NCI-H774 (cell line): ENCODE results near the gene QKI.
"Not testable (repeated sequence)": the region's sequence is repeated elsewhere in the genome, so short reads cannot be mapped to it uniquely, and the experiment has no call there.

ENCODE experiments used
- DNase-seq: peaks from one replicate; lab custom pipeline; 2025; lab: John Stamatoyannopoulos, UW

The QKI gene

DNA sequence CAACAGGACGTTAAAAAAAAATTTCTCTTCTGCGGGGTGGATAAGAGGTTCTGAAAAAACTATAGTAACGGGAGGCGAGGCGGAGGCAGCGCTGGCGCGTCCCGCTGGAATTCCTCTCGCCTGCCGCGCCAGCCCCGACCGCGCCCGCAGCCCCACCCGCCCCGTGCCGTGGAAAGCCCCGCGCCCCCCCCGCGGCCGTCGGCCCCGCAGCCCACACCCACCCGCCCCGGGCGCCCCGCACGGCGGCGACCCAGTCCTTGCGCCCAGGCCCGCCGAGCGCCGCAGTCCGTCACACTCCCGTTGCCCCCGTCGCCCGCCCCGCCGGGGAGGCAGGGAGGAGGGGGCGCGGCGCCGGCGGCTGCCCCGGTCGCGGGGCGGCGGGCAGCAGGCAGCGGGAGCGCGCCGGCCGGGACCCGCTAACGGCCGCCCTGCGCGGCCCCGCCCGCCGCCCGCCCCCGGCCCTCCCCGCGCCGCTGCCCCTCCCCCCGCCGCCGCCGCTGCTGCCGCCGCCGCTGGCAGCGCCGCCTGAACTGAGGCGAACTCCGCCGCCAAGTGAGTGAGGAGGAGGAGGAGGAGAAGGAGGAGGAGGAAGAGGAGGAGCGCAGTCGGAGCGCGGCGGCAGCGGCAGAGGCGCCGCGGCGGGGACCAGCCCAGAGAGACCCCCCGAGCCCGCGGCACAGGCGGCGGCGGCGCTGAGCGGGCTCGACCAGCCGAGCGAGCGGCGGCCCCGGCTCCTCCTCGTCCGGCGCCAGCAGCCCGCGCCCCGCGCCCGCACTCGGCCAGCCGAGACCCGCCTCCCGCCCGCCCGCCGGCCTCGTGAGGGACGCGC is at the start of gene QKI:
TSS of gene QKI (plus strand) at position 602 of the 829 bp plus-strand sequence. CDS start 476 bp downstream, outside the sequence.
- peak; percentile 82 for DNase-seq

DNA sequence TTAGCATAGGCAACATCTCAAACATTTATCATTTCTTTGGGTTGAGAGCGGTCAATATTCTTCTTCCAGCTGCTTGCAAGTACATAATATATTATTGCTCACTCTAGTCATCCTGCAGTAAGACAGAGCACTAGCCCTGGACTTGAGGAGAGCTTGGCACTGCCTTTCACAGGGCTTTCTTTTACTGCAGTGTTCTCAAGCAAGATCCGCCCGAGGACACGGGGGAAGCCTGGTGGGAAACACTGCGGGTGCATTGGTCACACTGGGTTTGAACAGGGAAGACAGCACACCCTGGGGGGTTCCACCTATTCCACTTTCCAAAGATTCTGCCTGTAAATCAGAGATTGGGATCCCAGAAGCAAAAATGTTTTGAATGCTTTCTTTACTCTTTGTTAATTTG is 48.2 kb upstream of the QKI start:
- DNase-seq: no peak

DNA sequence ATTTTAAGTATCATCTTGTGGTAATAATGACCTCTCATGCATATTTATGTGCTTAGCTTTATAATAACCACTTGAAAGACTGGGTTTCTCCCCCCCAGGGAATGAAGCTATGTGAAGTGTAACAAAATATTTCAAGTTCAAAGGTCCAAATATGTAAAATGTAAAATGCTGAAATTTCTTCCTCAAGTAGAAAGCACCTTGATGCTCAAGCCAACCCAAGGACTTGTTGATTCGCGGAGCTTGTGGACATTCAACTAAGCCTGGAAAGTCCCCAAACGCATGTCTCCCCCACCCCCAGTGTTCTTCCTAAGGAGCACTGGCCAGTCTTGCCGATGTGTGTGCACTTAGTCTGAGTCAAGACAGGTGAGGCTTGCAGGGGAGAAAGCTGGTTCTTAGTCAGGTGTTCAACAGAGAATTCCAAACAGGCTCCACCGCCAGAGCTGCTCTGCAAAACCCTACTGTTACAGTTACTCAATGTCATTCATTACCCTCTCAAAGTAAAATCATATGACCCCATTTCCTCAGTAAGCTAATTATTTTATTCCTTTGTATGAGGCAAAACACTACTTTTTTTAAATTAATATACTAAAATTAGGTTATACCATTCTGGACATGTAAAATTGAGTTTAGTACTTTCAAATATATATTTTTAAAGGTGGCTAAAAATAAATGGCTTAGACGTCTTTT is 46.9 kb upstream of the QKI start:
- DNase-seq: no peak

DNA sequence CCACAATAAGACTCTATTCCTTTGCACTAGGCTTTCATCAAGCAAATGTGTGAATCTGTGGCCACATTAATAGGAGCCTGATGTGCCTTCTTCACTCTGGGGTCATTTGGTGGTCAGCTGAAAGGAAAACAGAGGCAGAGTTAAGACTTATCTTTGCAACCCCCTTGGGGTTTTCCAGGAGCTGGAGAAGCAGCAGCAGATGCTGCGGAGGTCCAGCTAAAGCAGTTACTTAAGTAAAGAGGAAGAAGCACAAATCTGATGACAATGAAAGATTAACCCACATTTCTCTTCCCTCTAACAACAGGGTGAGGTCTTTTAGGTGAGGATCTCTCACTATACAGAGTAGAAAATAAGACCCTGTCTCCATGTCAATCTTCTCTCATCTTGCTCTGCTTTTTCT is 45.4 kb upstream of the QKI start:
- DNase-seq: no peak

DNA sequence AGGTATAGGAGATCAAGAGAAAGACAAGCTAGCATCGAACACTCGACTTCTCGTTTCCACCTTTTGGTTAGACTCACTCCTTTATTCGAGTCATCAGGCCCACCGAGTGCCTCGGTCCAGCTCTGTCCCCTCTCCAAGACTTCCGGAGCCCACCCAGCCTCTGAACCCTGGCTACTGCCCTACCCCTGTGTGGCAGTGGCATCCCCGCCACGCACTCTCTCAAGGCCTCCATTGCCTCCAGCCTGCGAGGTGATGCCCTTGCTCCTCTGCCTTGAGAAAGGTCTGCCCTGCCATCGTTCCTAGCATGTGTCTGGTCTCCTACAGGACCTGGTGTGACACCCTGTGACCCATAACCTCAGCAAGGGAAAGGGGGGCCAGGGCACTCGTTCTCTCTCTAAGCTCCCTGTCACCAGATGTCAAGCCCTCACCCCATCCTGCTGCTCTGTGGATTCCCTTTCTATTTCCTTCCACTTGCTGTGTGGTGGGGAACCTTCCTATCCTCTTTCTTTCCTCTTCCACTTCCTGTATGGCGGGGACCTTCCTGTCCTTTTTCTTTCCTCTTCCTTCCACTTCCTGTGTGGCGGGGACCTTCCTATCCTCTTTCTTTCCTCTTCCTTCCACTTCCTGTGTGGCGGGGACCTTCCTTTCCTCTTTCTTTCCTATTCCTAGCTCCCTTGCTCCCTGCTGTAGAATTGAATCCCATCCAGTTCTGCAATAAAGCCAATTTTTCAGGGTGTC is 44.7 kb upstream of the QKI start:
- DNase-seq: no peak

DNA sequence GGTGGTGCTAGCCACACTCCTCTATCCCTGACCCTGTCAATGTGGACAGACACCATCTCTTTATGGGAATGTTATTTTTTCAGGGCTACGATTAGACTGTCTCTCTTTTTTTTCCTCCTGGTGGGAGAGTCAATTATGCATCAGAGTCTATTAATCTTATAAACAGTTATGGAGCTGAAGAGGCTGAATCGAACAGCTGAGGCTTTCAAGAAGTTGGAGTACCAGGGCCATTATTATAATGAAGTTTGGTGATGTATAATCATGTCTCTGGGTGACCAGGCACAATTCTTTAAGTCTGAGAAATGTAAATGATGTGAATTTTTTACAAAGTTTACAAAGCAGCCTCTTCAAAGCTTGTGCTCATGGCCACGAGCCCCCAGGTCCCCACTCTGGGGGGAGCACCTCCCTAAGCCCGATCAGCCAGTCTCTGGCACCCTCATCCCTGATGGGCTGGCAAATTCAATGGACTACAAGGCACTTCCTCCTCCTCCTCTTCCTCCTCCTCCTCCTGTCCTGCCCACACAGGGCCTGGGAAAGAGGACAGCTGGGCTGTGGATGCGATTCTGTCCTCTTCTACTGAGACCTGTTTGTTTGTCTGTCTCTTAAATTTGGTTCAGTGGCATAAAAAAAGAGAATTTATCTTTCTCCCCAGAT is 43.9 kb upstream of the QKI start:
- DNase-seq: no peak

DNA sequence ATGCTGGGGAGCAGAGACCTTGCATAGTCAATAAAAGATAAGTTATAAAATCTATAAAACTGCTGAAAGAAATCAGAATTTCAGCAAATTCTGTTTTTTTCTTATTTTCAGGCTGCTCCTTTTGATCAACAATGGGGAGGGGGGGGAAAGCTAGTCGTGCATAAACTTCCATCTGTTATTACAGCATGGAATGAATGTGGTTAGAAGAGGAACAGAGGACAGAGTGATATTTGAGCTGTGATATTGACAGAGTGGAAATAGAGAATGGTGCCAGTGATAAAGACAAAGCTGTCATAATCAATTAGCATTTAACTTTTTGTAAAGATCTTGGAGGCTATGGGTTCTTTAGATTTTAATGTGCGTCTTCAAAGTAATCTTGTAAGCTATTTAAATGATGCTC is 43.4 kb upstream of the QKI start:
- DNase-seq: no peak

DNA sequence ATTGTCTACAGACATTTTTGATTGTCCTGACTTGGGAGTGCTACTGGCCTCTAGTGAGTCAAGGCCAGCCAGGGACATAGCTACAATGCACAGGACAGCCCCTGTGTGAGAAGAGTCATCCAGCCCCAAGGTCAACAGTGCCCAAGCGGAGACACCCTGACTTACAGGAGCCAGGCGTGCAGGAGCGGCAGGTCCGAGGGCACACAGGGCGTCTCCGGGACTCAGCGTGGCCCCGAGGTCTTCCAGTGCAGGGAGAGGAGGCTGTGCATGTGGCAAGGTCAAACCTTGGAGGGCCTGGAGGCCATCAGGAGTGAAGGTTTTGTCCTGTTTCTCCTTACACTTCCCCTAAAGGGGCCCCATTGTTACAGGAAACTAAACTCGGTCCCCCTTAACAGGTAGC is 41.3 kb upstream of the QKI start:
- DNase-seq: no peak

DNA sequence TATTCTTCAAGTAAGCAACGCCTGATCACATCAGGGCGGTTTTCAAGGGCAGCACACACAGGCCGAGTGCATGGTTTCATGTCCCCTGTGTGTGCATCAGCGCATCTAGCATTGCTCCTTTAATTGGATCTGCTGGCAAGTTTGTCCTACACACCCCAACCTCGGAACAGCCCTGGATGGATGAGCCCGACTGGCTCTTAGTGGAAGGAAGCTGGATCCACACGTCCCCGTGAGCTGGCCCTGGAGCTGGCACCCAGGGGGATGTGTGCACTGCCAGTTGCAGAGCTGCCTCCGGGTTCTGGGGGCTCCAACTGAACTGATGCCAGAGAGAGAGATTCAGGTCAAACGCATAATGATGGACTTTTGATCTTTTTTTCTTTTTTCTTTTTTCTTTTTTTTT is 39.2 kb upstream of the QKI start:
- no peak for DNase-seq

DNA sequence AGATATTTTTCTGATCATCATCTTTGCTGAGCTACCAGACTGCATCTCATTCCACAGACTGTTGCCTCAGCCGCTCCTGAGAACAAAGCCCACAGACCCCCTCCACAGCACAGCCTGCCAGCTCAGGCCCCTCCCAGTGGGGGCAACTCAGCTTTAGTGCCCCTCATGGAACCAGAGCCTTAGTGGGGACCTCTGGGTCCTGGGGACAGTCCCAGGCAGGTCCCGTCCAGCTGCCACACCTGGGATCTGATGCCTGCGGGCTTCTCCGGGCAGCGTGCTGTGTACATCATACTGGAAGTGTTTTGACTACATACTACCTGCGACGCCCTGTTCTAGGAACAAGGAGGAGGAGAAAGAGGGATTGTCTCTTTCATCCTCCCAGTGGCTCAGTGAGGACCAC is 38.3 kb upstream of the QKI start:
- DNase-seq: no peak

DNA sequence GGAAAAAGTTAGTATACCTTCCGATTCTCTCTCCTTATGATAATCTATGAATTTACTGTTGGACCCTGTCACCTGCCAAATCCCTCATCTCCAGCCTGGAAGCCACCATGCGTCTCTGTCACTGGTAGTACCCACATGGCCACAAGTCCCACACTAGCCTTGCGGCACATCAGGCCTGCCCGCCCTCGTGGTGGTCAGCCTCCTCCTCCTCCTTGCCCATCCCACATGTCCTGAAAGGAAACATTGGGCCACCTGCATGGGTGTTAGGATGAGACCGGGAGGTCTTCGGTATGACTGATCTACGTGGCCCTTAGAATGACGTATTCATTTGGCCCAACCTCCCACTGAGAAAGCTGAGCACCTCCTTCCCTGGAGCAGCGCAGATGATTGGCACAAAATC is 37.0 kb upstream of the QKI start:
- no peak for DNase-seq

DNA sequence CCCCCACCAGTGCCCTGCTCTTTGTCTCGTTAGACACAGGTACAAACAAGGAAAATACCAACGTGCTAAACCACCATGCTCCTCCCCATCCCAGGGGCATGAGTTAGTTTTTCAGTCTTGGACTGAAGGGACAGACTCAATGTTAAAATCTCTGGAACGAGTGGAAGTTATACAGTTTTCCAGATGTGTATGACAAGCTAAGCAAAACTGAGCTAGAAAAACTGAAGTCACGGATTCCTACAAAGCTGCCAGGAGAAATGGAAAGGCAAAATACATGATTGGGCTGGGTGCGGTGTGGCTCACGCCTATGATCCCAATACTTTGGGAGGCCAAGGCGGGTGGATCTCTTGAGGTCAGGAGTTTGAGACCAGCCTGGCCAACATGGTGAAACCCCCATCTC is 34.3 kb upstream of the QKI start:
- no peak for DNase-seq

DNA sequence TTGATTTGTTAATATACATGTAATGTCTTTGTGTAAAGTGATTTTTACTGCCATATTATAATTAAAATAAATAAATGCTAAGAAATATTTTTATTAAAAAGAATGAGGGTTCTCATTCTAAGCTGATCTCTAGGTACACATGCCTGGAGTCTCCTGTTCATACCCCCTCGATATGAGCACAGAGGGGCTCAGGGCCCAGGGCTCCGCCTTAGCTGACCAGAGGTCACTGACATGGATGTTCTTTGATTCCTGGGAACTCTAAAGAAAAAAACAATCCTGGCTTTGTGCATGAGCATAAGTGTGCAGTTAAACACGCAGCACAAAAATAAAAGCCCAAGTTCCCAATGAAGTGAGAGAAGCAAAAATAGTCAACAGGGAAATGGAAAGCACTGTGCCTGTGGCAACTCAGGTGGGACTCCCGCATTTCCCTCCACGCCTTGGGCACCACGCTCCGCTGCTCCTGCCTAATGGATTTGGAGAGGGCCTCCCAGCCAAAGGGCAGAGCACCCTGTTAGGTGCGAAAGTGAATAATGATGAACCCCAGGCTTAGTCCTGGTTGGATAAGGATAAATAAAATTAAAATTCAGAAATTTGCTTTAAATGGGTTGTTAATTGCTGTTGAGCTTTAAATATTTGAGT is 33.3 kb upstream of the QKI start:
- no peak for DNase-seq

DNA sequence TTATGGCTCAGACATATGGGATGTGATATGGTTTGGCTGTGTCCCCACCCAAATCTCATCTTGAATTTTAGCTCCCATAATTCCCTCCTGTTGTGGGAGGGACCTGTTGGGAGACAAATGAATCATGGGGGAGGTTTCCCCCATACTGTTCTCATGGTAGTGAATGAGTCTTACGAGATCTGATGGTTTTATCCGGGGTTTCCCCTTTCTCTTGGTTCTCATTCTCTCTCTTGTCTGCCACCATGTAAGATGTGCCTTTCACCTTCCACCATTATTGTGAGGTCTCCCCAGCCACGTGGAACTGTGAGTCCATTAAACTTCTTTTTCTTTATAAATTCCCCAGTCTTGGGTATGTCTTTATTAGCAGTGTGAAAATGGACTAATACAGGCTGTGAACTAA is 31.1 kb upstream of the QKI start:
- not testable (repeated sequence) for DNase-seq

DNA sequence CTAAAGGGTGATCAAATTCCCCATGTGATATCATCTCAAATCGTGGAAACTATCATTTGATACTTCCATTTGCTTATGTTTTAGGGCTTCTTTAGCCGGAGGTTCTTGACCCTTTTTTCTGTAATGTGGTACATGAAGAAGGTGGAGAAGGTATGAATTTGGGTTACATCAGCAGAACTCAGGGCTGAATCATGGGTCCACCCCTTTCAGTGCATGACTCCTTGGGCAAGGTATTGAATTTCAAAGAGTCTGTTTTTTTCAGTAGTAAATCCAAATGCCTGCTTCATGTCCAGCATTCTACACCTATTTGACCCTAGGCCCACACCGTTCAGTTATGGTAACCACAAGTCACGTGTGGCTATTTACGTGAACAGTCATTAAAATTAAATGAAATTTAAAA is 30.6 kb upstream of the QKI start:
- no peak for DNase-seq

DNA sequence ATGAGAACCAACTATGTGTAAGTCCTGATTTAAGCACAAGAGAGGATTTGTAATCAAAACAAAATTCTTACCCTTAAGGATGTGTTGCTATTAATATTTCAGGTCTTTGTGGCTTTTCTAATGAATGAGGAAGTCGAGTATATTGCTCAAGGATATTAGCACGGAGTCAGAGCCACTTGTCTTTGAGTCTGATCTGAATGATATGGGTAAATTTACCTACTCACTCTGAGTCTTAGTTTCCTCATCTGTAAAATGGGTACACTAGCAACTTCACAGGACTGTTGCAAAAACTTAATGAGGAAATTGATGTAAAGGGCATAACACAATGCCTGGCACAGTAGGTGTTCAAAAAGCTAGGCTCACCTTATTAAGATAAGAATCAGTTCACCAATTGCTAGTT is 30.0 kb upstream of the QKI start:
- DNase-seq: no peak

DNA sequence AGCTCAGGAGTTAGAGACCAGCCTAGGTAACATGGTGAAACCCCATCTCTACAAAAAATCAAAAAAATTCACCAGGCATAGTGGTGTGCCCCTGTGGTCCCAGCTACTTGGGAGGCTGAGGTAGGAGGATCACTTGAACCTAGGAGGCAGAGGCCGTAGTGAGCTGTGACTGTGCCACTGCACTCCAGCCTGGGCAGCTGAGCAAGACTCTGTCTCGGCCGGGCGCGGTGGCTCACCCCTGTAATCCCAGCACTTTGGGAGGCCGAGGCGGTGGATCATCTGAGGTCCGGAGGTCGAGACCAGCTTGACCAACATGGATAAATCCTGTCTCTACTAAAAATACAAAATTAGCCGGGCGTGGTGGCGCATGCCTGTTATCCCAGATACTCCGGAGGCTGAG is 29.0 kb upstream of the QKI start:
- DNase-seq: not testable (repeated sequence)

DNA sequence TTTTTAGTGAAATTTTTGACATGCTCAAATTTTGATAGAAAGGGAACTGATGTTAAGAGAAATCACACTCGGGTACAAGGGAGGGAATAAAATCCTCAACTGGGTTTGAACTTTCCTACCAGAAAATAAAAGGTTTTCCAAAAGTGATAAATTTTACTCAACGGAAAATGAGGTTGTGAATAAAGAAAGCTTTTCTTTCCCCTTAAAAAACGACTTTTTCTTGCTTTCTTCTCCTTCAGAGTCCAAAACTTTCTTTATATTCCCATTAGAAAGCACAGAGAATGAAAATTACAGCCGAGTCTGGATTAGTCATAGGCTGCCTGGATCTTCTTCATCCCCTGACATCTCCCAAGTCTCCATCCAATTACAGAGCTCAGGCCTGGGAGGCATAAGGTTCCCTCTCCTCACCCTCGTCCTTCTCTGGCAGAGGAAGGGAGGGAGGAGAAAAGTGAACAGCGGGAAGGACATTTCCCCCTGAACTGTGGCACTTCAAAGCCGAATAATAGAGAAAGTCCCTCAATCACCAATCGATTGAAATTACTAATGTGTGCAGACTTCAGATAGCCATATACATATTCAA is 28.1 kb upstream of the QKI start:
- DNase-seq: no peak

DNA sequence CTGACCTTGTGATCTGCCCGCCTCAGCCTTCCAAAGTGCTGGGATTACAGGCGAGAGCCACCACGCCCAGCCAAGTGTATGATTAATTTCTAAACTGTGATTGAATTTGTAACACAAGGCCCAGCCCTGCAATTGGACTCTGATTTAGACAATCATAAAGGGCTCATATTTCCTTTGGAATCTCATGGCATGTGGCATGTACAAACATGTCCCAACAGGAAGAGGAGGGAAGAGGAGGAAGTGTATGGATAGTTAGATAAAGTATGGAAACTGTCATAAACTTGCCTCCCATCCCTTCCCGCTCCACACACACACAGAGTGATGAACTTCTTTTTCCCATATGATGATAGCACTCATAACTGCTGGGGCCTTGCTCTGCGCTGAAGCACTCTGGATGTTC is 27.2 kb upstream of the QKI start:
- DNase-seq: no peak

DNA sequence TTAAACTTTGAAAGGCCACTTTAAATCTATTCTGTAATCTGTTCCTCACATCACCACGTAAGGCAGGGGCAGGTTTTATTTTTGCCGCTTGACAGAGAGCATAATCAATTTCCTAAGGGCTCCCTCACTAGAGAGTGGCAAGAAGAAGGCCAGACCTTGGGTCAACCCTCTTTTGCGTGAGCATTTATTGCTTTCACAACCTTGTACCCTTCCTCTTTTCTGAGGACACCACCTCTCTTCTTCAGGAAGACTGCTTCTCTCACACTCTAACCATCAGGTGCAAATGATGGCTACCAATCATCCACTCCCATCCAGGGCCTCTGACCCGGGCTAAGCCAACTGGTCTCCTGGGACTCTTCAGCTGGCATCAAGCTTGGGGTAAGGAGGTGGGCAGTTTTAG is 25.2 kb upstream of the QKI start:
- DNase-seq: no peak

DNA sequence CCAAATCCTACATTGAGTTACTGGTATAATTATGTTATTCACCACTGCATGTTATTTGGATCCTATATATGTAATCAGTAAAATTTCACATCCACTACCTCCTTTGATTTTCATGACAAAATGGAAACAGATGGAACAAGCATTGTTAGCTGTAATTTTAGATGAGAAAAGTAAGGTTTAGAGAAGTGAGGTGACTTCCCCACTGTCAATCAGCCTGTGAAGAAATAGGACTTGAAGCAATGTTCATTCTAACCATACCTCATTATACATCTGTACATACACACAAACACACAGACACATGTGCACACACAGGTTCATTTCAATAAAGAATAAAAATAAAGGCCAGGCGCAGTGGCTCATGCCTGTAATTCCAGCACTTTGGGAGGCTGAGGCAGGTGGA is 23.7 kb upstream of the QKI start:
- no peak for DNase-seq

DNA sequence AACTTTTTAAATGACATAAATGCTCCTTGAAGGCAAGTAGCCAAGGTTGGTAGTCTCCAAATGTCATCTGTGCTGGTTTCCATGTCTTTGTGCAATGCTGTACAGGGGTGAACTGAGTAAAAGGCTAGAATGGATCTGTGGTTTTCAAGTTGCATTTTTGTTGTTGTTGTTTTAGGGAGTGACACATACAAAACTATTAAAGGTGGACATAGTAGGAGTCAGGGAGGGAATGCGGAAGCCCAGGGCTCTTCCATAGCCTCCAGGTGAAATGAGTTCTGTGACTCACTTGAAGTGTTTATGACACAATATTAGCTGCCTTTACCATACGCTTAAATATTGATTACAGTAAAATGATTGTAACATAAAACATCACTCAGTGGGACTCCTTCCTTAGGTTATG is 22.5 kb upstream of the QKI start:
- DNase-seq: no peak
